Measurements from ENCODE around the gene YAP1.
"Not testable (repeated sequence)": the region's sequence is repeated elsewhere in the genome, so short reads cannot be mapped to it uniquely, and the experiment has no call there.

Gene YAP1

GRCh38 chr11:102194257-102194656, 84.0 kb downstream of the YAP1 start:
- H3K9me3 Mint-ChIP-seq (ENCODE audit: low read depth): no peaks in the 10 kb centered on the region
- H3K4me1 Mint-ChIP-seq (ENCODE audit: low read depth): no peaks in the 10 kb centered on the region
- no peaks in the 10 kb centered on the region for H3K36me3 Mint-ChIP-seq
- peaks cover 19% of the 10 kb centered on the region for H3K27me3 Mint-ChIP-seq
- H3K4me3 Mint-ChIP-seq: no peak overlapping the region
- H3K27ac Mint-ChIP-seq: no peak overlapping the region

DNA sequence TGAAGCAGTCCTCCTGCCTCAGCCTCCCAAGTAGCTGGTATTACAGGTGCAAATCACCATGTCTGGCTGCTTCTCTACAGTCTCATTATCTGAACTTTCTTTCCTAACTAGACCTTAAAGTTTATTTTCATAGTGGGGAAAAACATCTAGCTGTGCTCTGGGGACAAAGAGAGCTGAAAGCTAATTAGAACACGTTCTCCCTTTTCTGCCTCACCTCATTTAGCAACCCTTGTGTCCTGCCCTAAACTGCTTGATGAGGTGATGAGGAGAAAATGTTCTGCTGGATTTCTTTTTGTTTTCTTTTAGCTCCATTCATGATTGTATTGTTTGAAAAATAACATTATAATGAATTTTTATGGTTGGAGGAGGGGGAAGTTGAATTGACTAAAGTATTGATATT, 84.7 kb downstream of the YAP1 start:
- Mint-ChIP-seq H3K36me3 (no peaks in the 10 kb centered on the region), H3K4me1 (ENCODE audit: low read depth) (no peaks in the 10 kb centered on the region), H3K27ac (no peak overlapping the region), H3K27me3 (peaks cover 19% of the 10 kb centered on the region), H3K4me3 (no peak overlapping the region), H3K9me3 (ENCODE audit: low read depth) (no peaks in the 10 kb centered on the region)

- peaks cover 14% of the 10 kb centered on the region for H3K27me3 Mint-ChIP-seq
- no peaks in the 10 kb centered on the region for H3K9me3 Mint-ChIP-seq (ENCODE audit: low read depth)
- no peak overlapping the region for H3K4me3 Mint-ChIP-seq
- H3K27ac Mint-ChIP-seq: no peak overlapping the region
- no peaks in the 10 kb centered on the region for H3K36me3 Mint-ChIP-seq
- no peaks in the 10 kb centered on the region for H3K4me1 Mint-ChIP-seq (ENCODE audit: low read depth)
These were observed 86.1 kb downstream of the YAP1 start for GRCh38 chr11:102196351-102196750.

- H3K4me1 Mint-ChIP-seq (ENCODE audit: low read depth): no peaks in the 10 kb centered on the region
- H3K36me3 Mint-ChIP-seq: no peaks in the 10 kb centered on the region
- H3K27me3 Mint-ChIP-seq: peaks cover 14% of the 10 kb centered on the region
- no peak overlapping the region for H3K4me3 Mint-ChIP-seq
- H3K27ac Mint-ChIP-seq: no peak overlapping the region
- no peaks in the 10 kb centered on the region for H3K9me3 Mint-ChIP-seq (ENCODE audit: low read depth)
These were observed 86.6 kb downstream of the YAP1 start for GRCh38 chr11:102196816-102197215.

DNA sequence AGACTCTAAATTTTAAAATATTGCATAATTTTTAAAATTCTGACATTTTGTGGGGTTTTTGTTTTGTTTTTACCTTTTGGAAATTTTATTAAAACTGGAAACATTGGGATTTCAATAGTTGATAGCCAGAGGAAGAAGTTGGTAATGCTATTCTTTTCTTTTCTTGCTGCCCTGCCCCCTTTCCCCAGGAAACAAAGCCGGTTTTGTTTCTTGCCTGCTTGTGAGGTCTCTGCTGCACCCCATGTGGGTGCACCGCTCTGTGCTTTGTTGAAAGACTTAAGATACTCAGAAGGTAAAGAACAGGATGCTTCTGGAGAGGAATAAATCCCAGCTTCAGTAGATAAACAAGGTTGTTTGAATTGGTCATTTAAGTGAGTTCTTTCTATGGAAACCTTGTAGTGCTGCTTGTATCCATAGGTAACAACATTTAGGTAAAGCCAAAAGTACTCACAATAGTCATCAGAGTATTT, 87.5 kb downstream of the YAP1 start:
- H3K9me3 Mint-ChIP-seq (ENCODE audit: low read depth): no peaks in the 10 kb centered on the region
- no peak overlapping the region for H3K4me3 Mint-ChIP-seq
- no peaks in the 10 kb centered on the region for H3K36me3 Mint-ChIP-seq
- H3K27me3 Mint-ChIP-seq: peaks cover 11% of the 10 kb centered on the region
- H3K27ac Mint-ChIP-seq: no peak overlapping the region
- no peaks in the 10 kb centered on the region for H3K4me1 Mint-ChIP-seq (ENCODE audit: low read depth)

DNA sequence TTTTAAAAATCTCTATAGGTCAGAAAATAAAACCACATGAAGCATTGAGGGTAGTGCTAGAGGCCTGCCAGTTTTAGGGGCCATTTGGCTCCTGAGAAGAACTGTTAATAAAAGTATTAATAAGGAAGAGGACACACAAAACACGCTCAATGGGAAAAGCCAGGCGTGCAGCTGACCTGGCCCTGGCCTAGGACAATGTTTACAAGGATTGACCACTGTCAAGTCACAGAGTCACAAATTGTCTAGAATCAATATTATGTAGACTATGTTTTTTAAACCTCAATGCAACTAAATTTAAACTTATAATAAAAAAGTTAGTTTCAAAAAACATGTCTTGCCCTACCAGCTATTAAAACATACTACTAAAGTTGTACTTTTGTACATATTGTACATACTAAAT, 89.4 kb downstream of the YAP1 start:
- no peak overlapping the region for H3K27ac Mint-ChIP-seq
- H3K9me3 Mint-ChIP-seq (ENCODE audit: low read depth): no peaks in the 10 kb centered on the region
- H3K27me3 Mint-ChIP-seq: peaks cover 11% of the 10 kb centered on the region
- H3K4me1 Mint-ChIP-seq (ENCODE audit: low read depth): no peaks in the 10 kb centered on the region
- no peaks in the 10 kb centered on the region for H3K36me3 Mint-ChIP-seq
- no peak overlapping the region for H3K4me3 Mint-ChIP-seq

DNA sequence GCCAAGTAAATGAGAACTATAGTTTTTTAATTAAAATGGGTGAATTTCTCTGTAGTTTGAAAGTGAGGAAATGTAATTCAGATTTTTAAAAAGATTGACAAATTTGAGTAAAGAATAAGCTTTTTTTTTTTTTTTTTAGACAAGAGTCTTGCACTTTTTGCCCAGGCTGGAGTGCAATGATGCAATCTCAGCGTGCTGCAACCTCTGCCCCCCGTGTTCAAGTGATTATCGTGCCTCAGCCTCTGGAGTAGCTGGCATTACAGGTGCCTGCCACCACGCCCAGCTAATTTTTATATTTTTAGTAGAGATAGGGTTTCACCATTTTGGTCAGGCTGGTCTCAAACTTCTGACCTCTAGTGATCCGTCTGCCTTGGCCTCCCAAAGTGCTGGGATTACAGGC, 90.1 kb downstream of the YAP1 start:
- not testable (repeated sequence) for H3K27ac Mint-ChIP-seq; H3K9me3 Mint-ChIP-seq (ENCODE audit: low read depth); H3K4me1 Mint-ChIP-seq (ENCODE audit: low read depth); H3K36me3 Mint-ChIP-seq; H3K4me3 Mint-ChIP-seq
- H3K27me3 Mint-ChIP-seq: peaks cover 11% of the 10 kb centered on the region

DNA sequence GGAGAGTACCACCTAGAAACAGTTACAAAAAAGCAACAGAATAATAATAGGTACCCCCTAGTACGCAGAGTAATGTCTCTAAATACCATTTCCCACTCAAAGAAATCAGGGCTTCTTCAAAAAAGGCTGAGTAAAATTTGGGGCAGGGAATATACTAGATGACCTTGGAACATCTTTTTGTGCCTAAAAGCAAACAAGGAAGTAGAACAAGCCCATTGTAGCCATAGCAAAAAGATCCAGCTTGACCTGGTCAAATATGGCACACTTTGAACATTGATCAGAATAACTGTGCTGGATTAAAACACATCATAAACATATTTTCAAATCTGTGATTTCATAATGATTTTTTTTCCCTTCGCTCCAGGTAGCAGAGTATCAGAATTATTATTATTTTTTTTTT, 91.5 kb downstream of the YAP1 start:
- Mint-ChIP-seq H3K9me3 (ENCODE audit: low read depth) (no peaks in the 10 kb centered on the region), H3K4me3 (no peak overlapping the region), H3K27ac (no peak overlapping the region), H3K36me3 (no peaks in the 10 kb centered on the region), H3K4me1 (ENCODE audit: low read depth) (no peaks in the 10 kb centered on the region), H3K27me3 (peaks cover 13% of the 10 kb centered on the region)

DNA sequence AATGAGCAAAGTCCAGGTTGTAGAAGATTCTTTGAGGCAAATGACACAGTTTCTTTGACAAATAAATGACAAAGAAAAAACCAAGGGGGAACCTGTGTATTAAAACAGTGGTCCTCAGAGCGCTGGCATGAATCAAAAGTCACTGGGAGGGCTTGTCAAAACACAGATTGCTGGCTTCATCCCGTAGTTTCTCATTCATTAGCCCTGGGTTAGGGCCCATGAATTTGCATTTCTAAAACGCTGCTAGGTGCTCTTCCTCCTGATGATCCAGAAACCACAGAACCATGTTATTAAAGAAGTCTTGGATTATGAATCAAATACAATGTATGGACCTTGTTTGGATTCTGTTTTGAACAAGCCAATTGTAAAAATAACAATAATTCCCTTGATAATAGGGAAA, 92.7 kb downstream of the YAP1 start:
- Mint-ChIP-seq H3K27ac (no peak overlapping the region), H3K9me3 (ENCODE audit: low read depth) (no peaks in the 10 kb centered on the region), H3K4me3 (no peak overlapping the region), H3K27me3 (peaks cover 10% of the 10 kb centered on the region), H3K4me1 (ENCODE audit: low read depth) (no peaks in the 10 kb centered on the region), H3K36me3 (no peaks in the 10 kb centered on the region)

DNA sequence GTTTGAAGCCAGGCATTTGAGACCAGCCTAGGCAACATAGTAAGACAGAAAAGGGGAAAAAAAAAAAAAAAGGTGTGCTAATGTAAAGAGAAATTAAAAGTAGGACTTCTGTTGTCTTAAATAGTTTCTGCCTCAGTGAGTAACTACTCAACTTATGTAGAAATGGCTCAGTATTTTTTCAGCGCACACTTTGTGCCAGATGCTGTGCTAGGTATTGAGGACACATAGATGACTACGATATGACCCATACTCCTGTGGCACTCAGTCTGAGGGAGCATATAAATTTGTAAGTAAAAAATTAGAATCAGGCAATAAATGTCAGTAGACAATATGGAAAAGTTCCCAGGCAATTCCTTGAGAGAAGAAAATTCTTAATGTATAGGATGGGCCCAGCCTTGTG, 93.9 kb downstream of the YAP1 start:
- H3K36me3 Mint-ChIP-seq: no peaks in the 10 kb centered on the region

DNA sequence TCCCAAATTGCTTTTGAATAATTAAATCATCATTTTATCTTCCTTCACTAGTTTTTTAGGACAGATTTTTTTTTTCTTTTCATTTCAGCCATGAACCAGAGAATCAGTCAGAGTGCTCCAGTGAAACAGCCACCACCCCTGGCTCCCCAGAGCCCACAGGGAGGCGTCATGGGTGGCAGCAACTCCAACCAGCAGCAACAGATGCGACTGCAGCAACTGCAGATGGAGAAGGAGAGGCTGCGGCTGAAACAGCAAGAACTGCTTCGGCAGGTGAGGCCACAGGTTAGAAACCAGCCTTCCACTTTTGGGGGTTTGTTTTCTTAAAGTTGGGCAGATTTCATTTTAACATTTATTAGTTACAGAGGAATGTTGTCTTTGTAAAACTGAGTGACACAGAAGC, 95.6 kb downstream of the YAP1 start:
- H3K27ac Mint-ChIP-seq: no peak overlapping the region
- H3K9me3 Mint-ChIP-seq (ENCODE audit: low read depth): no peaks in the 10 kb centered on the region
- H3K4me1 Mint-ChIP-seq (ENCODE audit: low read depth): no peaks in the 10 kb centered on the region
- no peak overlapping the region for H3K4me3 Mint-ChIP-seq
- H3K27me3 Mint-ChIP-seq: peaks cover 3% of the 10 kb centered on the region
- no peaks in the 10 kb centered on the region for H3K36me3 Mint-ChIP-seq

More for the DNA sequence above, 93.9 kb downstream of the YAP1 start:
- H3K27ac Mint-ChIP-seq: no peak overlapping the region
- H3K27me3 Mint-ChIP-seq: peaks cover 3% of the 10 kb centered on the region
- no peaks in the 10 kb centered on the region for H3K9me3 Mint-ChIP-seq (ENCODE audit: low read depth)
- H3K4me3 Mint-ChIP-seq: no peak overlapping the region
- no peaks in the 10 kb centered on the region for H3K4me1 Mint-ChIP-seq (ENCODE audit: low read depth)

GRCh38 chr11:102208835-102209234, 98.6 kb downstream of the YAP1 start:
- Mint-ChIP-seq H3K36me3 (no peaks in the 10 kb centered on the region), H3K4me1 (ENCODE audit: low read depth) (no peaks in the 10 kb centered on the region), H3K27me3 (peaks cover 3% of the 10 kb centered on the region), H3K4me3 (no peak overlapping the region), H3K27ac (no peak overlapping the region), H3K9me3 (ENCODE audit: low read depth) (no peaks in the 10 kb centered on the region)

GRCh38 chr11:102214623-102215022, 104.4 kb downstream of the YAP1 start:
- no peak overlapping the region for H3K27ac Mint-ChIP-seq
- H3K4me1 Mint-ChIP-seq (ENCODE audit: low read depth): no peaks in the 10 kb centered on the region
- no peaks in the 10 kb centered on the region for H3K9me3 Mint-ChIP-seq (ENCODE audit: low read depth)
- peaks cover 10% of the 10 kb centered on the region for H3K27me3 Mint-ChIP-seq
- H3K36me3 Mint-ChIP-seq: no peaks in the 10 kb centered on the region
- H3K4me3 Mint-ChIP-seq: no peak overlapping the region

DNA sequence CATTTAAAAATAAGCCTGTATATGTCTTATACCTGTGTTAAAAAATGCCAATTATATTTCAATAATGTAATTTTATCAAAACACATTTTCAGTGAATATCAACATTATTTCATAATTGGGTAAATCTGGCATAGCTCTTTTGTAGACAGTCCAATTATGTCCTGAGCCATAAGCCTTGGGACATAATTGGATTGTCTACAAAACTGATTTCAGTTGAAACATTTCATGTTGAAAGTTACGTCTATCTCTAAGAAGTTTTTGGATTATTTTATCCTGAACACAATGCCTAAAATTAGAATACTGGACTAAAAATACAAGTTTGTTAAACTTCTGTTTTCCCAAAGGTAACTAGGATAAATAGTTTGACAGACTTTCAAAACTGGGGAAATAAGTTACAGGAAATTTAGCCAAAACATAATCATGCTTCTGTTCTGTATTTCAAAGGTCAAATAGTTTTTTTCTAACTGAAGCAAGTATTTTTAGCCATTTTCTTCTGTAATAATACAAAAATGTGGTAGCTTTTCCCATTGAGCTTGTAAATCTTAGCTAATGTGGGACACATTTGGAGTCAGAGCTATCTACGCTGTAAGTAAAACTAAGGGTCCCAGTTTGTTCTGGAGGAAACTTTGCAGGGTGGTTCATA, 106.3 kb downstream of the YAP1 start:
- H3K27ac Mint-ChIP-seq: no peak overlapping the region
- H3K9me3 Mint-ChIP-seq (ENCODE audit: low read depth): no peaks in the 10 kb centered on the region
- peaks cover 10% of the 10 kb centered on the region for H3K27me3 Mint-ChIP-seq
- H3K4me3 Mint-ChIP-seq: no peak overlapping the region
- H3K36me3 Mint-ChIP-seq: no peaks in the 10 kb centered on the region
- no peaks in the 10 kb centered on the region for H3K4me1 Mint-ChIP-seq (ENCODE audit: low read depth)

GRCh38 chr11:102220728-102221467, 110.7 kb downstream of the YAP1 start:
- Mint-ChIP-seq H3K27ac (no peak overlapping the region), H3K4me1 (ENCODE audit: low read depth) (no peaks in the 10 kb centered on the region), H3K4me3 (no peak overlapping the region), H3K36me3 (no peaks in the 10 kb centered on the region), H3K27me3 (peaks cover 7% of the 10 kb centered on the region), H3K9me3 (ENCODE audit: low read depth) (no peaks in the 10 kb centered on the region)

- H3K4me1 Mint-ChIP-seq (ENCODE audit: low read depth): no peaks in the 10 kb centered on the region
- H3K27ac Mint-ChIP-seq: no peak overlapping the region
- no peaks in the 10 kb centered on the region for H3K9me3 Mint-ChIP-seq (ENCODE audit: low read depth)
- no peaks in the 10 kb centered on the region for H3K36me3 Mint-ChIP-seq
- peaks cover 2% of the 10 kb centered on the region for H3K27me3 Mint-ChIP-seq
- no peak overlapping the region for H3K4me3 Mint-ChIP-seq
These were observed 113.6 kb downstream of the YAP1 start for GRCh38 chr11:102223859-102224258.

Measured in activated naive CD8-positive, alpha-beta T cell (primary cell).